HFFc6 (cell line): ENCODE results near the gene MEIOSIN. TPM values are rescaled to one million over a fixed set of nuclear protein-coding genes. Genes with fewer than 3 reads are reported as not detected.

Source experiments
- DNase-seq: peaks from one replicate; pipeline ENCODE4 v3.0.0-alpha.2; 2018
- H3K27ac Mint-ChIP-seq: 2 replicates; pipeline ENCODE4 v1.8.0; 2020; ENCODE audit warnings: mild to moderate bottlenecking, mixed read lengths
- H3K27me3 Mint-ChIP-seq: 2 replicates; pipeline ENCODE4 v1.8.0; 2021; ENCODE audit warnings: mild to moderate bottlenecking, moderate library complexity, mixed read lengths; ENCODE audit not compliant: insufficient read depth
- H3K36me3 Mint-ChIP-seq: 2 replicates; pipeline ENCODE4 v1.8.0; 2021; ENCODE audit warnings: low read depth, mixed read lengths
- H3K4me1 Mint-ChIP-seq: 2 replicates; pipeline ENCODE4 v1.8.0; 2020; ENCODE audit warnings: low read depth, mixed read lengths
- H3K4me3 Mint-ChIP-seq: 2 replicates; pipeline ENCODE4 v1.8.0; 2020; ENCODE audit warnings: mild to moderate bottlenecking, moderate library complexity, mixed read lengths
- H3K9me3 Mint-ChIP-seq: 2 replicates; pipeline ENCODE4 v1.8.0; 2020; ENCODE audit warnings: mild to moderate bottlenecking, mixed read lengths
- CTCF ChIP-seq: fragments of 200-600 bp; sonication (generic); IDR thresholded peaks from 2 replicates; pipeline ENCODE4 v1.5.0; 2021; ENCODE audit warnings: antibody characterized with exemption, mild to moderate bottlenecking
- total RNA-seq, 6 experiments: library from RNA; stranded (reverse); fragmentation: NEBNext Ultra II Directional; extraction: Animal tissue kit (Norgen Biotek cat#: 25700); gene quantifications; 2 replicates in 1 of 6; 3 replicates in 5 of 6; pipeline ENCODE4 v1.2.3, GENCODE V29; 2021

MEIOSIN gene
- total RNA-seq, 6 experiments from 2014 or later: not detected

- peaks cover 5% of the 10 kb centered on the region for H3K9me3 Mint-ChIP-seq
- peaks cover 3% of the 10 kb centered on the region; the same call in 1 of the 2 replicates for H3K27me3 Mint-ChIP-seq
- H3K27ac Mint-ChIP-seq: peak overlapping the region; percentile 96
- peak; percentile 58 for DNase-seq
- TF ChIP-seq CTCF: peak; percentile 96
- peak overlapping the region; percentile 99 for H3K4me3 Mint-ChIP-seq
- peaks cover 10% of the 10 kb centered on the region for H3K36me3 Mint-ChIP-seq
- H3K4me1 Mint-ChIP-seq: peaks cover 26% of the 10 kb centered on the region
Measured at GRCh38 chr19:45693106-45693788, 40.0 kb upstream of the MEIOSIN start.

DNA sequence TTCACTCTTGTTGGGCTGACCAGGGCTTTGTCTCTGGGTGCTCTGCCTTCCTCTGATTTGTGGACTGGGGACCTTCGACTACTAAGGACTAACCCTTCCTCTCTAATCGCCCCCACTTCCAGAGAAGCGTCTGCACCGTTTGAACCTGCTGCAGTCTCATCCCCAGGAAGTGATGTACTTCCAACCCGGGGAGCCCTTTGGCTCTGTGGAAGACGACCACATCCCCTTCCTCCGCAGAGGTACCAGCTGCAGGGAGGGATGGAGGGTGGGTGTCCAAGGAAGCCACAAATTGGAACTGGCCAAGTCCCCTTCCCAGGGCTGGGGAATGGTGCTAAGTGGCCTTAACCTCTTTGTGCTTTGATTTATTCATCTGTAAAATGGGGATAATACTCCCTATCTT is 31.6 kb upstream of the MEIOSIN start:
- peaks cover 15% of the 10 kb centered on the region for H3K36me3 Mint-ChIP-seq
- H3K4me1 Mint-ChIP-seq: peaks cover 7% of the 10 kb centered on the region
- H3K27ac Mint-ChIP-seq: no peak overlapping the region
- H3K9me3 Mint-ChIP-seq: no peaks in the 10 kb centered on the region
- H3K4me3 Mint-ChIP-seq: no peak overlapping the region
- 0 out of 2 replicates have a peak, but pooled peaks cover 1% of the 10 kb centered on the region for H3K27me3 Mint-ChIP-seq
- DNase-seq: no peak
- no peak for TF ChIP-seq CTCF

DNA sequence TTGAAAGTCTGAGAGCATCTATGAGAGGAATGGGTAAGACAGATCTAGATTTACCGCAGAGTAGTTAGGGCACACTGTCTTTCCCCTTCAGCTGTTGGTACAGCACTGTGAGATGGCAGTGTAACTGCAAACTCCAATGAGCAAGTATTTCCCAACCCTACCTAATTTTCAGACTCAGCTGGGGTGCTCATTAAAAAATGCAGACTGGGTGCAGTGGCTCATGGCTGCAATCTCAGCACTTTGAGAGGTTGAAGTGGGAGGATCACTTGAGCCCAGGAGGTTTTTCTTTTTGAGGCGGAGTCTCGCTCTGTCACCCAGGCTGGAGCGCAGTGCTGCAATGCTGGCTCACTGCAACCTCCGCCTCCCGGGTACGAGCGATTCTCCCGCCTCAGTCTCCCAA is 28.1 kb upstream of the MEIOSIN start:
- no peak overlapping the region for H3K27ac Mint-ChIP-seq
- peaks cover 19% of the 10 kb centered on the region for H3K36me3 Mint-ChIP-seq
- no peak overlapping the region for H3K4me3 Mint-ChIP-seq
- no peak for TF ChIP-seq CTCF
- no peaks in the 10 kb centered on the region for H3K4me1 Mint-ChIP-seq
- no peaks in the 10 kb centered on the region for H3K9me3 Mint-ChIP-seq
- no peak for DNase-seq
- 0 out of 2 replicates have a peak, but pooled peaks cover 1% of the 10 kb centered on the region for H3K27me3 Mint-ChIP-seq

GRCh38 chr19:45705710-45706415 is 27.4 kb upstream of the MEIOSIN start:
- no peak for TF ChIP-seq CTCF
- H3K4me1 Mint-ChIP-seq: no peaks in the 10 kb centered on the region
- no peak overlapping the region for H3K27ac Mint-ChIP-seq
- H3K36me3 Mint-ChIP-seq: peaks cover 25% of the 10 kb centered on the region
- H3K9me3 Mint-ChIP-seq: no peaks in the 10 kb centered on the region
- DNase-seq: no peak
- no peak overlapping the region for H3K4me3 Mint-ChIP-seq
- H3K27me3 Mint-ChIP-seq: 0 out of 2 replicates have a peak, but pooled peaks cover 1% of the 10 kb centered on the region

GRCh38 chr19:45710356-45711130 is 22.7 kb upstream of the MEIOSIN start:
- no peak overlapping the region for H3K4me3 Mint-ChIP-seq
- H3K4me1 Mint-ChIP-seq: no peaks in the 10 kb centered on the region; the same call in 1 of the 2 replicates
- peaks cover 14% of the 10 kb centered on the region for H3K36me3 Mint-ChIP-seq

More at GRCh38 chr19:45710356-45711130, 22.7 kb upstream of the MEIOSIN start:
- H3K27ac Mint-ChIP-seq: no peak overlapping the region
- H3K9me3 Mint-ChIP-seq: no peaks in the 10 kb centered on the region
- H3K27me3 Mint-ChIP-seq: no peaks in the 10 kb centered on the region
- no peak for DNase-seq
- no peak for TF ChIP-seq CTCF
